GM18907 (cell line): ENCODE data around the gene HOMER3.

Experiments
- ATAC-seq: cut with Tn5 transposase; IDR thresholded peaks from one replicate; pipeline ENCODE4 v1.9.1; 2021; ENCODE audit warnings: mild to moderate bottlenecking, moderate library complexity; ENCODE audit not compliant: unreplicated experiment

HOMER3 gene

DNA sequence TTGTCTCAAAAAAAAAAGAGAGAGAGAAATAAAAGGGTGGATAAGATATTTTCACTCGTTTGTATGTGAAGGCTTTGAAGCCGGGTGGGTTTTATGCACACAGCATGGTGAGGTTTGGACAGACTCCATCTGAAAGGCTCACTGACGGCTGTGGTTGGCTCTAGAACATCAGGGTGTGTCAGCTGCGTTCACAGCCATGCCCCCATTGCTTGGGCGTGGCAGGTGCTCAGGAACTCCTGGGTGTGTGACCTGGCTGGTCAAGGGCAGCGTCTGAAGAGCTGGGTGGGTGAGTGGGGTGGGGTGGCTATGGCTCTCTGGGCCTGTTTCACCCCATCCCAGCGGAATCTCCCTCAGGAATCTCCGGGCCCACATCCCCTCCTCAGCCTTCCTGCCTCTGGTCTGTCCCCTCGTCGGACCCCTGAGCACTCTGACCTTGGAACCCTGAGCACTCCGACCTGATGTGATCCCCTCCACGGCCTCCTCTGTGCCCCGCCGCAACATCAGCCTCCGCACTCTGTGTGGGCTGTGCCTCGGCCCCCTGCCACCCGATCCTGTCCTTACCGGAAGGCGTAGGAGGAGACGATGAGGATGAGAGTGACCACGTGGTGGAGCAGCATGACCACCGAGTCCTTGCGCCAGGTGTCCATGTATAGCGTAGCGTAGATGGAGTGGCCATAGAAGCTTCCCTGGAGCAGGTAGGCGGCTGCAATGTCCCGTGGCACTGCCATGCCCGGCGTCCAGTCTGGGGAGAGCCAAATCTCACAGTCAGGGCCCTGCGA lies 57.3 kb downstream of the HOMER3 start:
- ATAC-seq = no peak

DNA sequence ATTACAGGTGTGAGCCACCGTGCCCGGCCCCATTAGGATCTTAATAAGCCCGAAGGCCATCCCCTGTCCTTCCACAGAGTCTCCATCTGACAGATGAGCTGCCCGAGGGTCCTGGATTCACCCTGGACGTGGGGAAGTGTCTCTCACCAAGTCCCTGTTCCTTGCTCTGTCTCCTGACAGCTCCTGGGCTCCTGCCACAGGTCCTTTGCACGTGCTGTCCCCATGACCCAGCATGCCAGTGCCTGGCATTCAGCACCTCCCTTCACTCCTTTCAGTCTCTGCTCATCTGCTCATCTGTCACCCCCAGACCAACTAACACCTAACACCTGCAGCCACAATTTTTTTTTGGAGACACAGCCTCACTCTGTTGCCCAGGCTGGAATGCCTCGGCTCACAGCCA lies 59.5 kb downstream of the HOMER3 start:
- ATAC-seq = no peak

DNA sequence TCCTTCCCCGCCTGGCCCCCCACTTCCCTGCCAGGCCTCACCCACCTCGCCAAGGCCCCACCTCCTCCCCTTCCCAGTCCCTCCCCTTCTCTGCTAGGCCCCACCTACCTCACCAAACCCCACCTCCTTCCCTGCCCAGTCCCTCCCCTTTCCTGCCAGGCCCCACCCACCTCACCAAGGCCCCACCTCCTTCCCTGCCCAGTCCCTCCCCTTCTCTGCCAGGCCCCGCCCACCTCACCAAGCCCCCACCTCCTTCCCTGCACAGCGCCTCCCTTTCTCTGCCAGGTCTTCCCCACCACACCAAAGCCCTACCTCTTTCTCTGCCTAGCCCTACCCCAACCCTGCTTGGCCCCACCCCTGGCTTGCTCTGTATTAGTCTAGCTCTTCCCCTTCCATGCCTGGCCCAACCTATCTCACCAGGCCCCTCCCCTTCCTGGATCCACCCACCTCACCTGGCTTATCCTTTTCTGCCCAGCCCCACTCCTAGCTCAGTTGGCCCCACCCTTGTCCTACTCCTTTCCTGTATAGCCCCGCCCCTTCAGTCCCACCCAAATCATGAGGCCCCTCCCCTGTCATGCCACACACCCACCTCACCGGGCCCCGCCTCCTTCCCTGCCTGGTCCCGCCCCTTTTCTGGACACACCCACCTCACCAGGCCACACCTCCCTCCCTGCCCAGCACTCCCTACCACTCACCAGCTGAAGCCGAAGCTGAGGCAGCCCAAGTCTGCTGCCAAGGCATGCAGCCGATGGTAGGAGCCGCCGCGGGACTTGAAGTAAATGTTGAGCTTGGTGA lies 61.2 kb downstream of the HOMER3 start:
- ATAC-seq = no peak
